Skeletal muscle tissue (tissue), 4 donors: Measurements from ENCODE around the gene NHP2. TPM values are rescaled to one million over a fixed set of nuclear protein-coding genes. Genes with fewer than 3 reads are reported as not detected.
"Not testable (repeated sequence)": the region's sequence is repeated elsewhere in the genome, so short reads cannot be mapped to it uniquely, and the experiment has no call there.

Experiments
- H3K27ac ChIP-seq: one replicate; pipeline ENCODE4 v1.7.0; 2013; ENCODE audit warnings: mild to moderate bottlenecking, low read depth, low read length, inconsistent platforms
- H3K27me3 ChIP-seq, 3 donors: one replicate each; pipeline ENCODE4 v1.7.0; 2013; ENCODE audit warnings: low read length in 3 of 3; ENCODE audit not compliant: control insufficient read depth in 3 of 3, insufficient read depth in 3 of 3
- H3K36me3 ChIP-seq, 3 donors: one replicate each; pipeline ENCODE4 v1.7.0; 2013; ENCODE audit warnings: low read length in 3 of 3; ENCODE audit not compliant: control insufficient read depth in 3 of 3, insufficient read depth in 3 of 3
- H3K4me1 ChIP-seq, 3 donors: one replicate each; pipeline ENCODE4 v1.7.0; 2013; ENCODE audit warnings: low read length in 3 of 3, mild to moderate bottlenecking in 3 of 3; ENCODE audit not compliant: control insufficient read depth in 3 of 3, insufficient read depth in 3 of 3
- H3K4me3 ChIP-seq, 3 donors: one replicate each; pipeline ENCODE4 v1.7.0; 2013; ENCODE audit warnings: low read length in 3 of 3
- H3K9ac ChIP-seq, 3 donors: one replicate each; pipeline ENCODE4 v1.7.0; 2013; ENCODE audit warnings: low read length in 3 of 3, mild to moderate bottlenecking in 3 of 3, moderate library complexity in 2 of 3, low read depth in 1 of 3
- H3K9me3 ChIP-seq, 3 donors: one replicate each; pipeline ENCODE4 v1.7.0; 2013; ENCODE audit warnings: low read length in 3 of 3; ENCODE audit not compliant: control insufficient read depth in 3 of 3
- total RNA-seq: library from RNA; depleted of rRNA; stranded (reverse); fragments of >200 nt; gene quantifications from one replicate; pipeline ENCODE4 v1.2.3, GENCODE V29; 2014
- donor health status: Osteomylitis.

The NHP2 gene
- total RNA-seq, 1 donor from 2014 or later, result 77.8 TPM

DNA sequence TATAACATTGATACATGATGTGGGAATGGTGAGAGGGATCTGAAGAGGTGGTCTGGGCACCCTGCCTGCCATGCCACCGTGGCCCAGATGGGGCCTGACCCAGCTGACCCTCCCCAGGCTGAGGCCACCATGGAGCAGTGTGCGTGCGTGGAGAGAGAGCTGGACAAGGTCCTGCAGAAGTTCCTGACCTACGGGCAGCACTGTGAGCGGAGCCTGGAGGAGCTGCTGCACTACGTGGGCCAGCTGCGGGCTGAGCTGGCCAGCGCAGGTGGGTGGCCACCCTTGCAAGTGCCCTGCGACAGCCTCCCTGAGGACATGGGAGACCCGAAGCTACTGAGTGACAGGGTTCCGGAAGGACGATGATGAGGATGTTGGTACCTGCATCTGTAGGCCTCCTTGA lies 15.7 kb downstream of the NHP2 start:
- Histone ChIP-seq H3K9ac (no peak overlapping the region), H3K4me1 (no peaks in the 10 kb centered on the region), H3K36me3 (peaks cover 23 to 38% (median 34%) of the 10 kb centered on the region in 3 donors), H3K27ac (no peak overlapping the region), H3K27me3 (no peaks in the 10 kb centered on the region), H3K4me3 (no peak overlapping the region), H3K9me3 (no peaks in the 10 kb centered on the region)

DNA sequence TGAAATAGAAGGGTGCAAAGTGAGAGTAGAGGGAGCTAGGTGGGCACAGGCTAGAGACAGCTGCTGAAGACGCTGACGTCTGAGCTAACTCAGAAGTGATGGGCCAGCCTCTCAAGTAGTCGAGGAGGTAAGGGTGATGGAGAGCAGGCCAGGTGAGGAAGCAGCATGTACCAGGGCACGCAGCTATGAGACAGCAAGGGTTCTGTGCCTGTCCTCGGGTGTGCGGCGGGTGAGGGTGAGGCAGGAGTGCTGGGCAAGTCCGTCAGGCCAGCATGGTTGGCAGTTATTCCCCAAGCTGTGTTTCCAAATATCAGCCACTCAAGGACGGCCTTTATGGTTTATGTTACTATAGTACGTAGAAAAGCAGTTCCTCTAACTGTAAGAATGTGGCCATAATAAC lies 16.7 kb downstream of the NHP2 start:
- Histone ChIP-seq H3K36me3 (peaks cover 18 to 31% (median 24%) of the 10 kb centered on the region in 3 donors), H3K4me3 (no peak overlapping the region), H3K9ac (peak overlapping the region in 1 of 3 donors; percentile 10), H3K9me3 (no peaks in the 10 kb centered on the region), H3K27ac (no peak overlapping the region), H3K4me1 (peaks cover under 1 to 5% (median under 1%) of the 10 kb centered on the region in 3 donors), H3K27me3 (no peaks in the 10 kb centered on the region)

DNA sequence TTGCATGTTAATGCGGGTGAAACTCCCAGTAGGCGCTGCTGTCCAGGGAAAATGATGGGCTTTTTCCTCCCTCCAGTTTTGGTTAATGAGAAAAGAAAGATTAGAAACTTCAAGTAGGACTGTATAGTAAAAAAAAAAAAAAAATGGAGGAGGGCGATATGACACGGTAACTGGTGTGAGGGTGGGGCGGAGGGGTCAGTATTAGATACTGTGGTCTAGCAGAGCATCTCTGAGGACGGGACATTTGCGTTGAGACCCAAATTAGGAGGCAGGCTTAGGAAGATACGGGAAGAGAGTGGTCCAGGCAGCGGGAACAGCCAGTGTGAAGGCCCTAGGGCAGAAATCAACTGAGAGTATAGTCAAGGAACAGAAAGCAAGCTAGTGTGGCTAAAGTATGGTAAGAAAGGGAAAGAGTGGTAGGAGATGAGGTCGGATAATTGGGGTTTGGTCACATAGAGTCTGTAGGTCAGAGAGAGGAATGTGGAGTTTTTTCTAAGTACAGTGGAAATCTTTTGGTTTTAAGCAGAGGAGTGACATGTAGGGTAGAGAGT lies 22.2 kb downstream of the NHP2 start:
- no peaks in the 10 kb centered on the region for H3K9me3 ChIP-seq
- peaks cover 7 to 11% (median 8%) of the 10 kb centered on the region in 3 donors for H3K4me1 ChIP-seq
- H3K27ac ChIP-seq, result peak overlapping the region; percentile 87
- H3K4me3 ChIP-seq, result peak overlapping the region; percentile 82 to 86 (median 85)
- peaks cover 8 to 20% (median 18%) of the 10 kb centered on the region in 3 donors for H3K36me3 ChIP-seq
- no peaks in the 10 kb centered on the region for H3K27me3 ChIP-seq
- peak overlapping the region; percentile 87 to 94 (median 91) for H3K9ac ChIP-seq

DNA sequence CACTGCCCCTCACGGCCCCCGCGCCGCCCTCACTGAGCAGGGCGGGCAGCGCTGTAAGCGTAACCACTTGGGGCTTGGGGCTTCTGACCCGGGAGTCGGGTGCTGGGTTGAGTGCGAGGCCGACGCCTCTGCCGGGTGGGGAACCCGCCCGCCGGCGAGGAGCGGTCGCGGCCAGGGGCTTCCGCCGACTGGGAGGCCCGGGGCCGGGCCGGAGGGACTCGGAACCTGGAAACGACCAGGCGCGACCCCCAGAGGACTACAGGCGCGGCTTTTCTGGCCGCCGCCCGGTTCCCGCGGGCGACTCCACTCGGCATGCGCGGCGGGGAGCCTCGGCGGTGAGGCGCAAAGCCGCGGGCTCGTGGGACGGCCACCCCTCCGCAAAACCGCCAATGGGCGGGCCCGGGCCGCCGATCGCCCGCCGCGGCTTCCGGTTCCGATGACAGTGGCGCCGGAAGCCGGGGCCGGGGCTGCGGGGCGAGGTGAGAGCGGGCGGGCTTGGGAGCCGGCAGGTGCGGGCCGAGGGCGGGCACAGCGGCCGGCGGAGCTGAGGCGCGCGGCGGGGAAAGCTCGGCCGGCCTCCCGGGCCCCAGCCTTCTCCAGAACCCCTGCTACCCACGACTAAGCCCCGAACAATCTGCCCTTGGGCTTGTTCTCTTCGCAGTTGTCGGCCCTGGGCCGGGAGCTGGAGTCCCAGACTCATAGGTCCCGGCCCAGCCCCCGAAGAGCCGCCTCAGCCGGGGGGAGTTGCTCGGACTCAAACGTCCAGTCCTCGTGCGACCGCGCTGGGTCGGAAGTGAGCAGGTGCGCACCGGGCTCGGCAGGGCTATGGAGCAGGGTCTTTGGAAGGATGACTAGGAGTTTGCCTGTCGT lies 22.9 kb downstream of the NHP2 start, which contains the start of gene RMND5B:
Gene RMND5B, plus strand, starts transcription at position 439 of the 870 bp plus-strand sequence. CDS start 7,106 bp downstream, outside the sequence.
- H3K4me1 ChIP-seq, result peaks cover 7 to 11% (median 8%) of the 10 kb centered on the region in 3 donors
- peak within 1 kb of the TSS; percentile 87 for H3K27ac ChIP-seq
- H3K27me3 ChIP-seq, result no peaks in the 10 kb centered on the region
- H3K36me3 ChIP-seq, result peaks cover 5 to 16% (median 12%) of the 10 kb centered on the region in 3 donors
- peak within 1 kb of the TSS; percentile 82 to 86 (median 85) for H3K4me3 ChIP-seq
- peak within 1 kb of the TSS; percentile 87 to 94 (median 91) for H3K9ac ChIP-seq
- H3K9me3 ChIP-seq, result no peaks in the 10 kb centered on the region

DNA sequence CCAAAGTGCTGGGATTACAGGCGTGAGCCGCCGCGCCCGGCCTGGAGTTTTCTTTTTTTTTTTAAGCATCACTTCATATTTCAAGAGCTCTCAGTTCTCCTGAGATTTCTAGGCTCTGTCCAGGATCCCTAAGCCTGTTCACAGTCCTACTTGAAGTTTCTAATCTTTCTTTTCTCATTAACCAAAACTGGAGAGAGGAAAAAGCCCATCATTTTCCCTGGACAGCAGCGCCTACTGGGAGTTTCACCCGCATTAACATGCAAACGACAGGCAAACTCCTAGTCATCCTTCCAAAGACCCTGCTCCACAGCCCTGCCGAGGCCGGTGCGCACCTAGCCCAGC lies 23.5 kb downstream of the NHP2 start:
- Histone ChIP-seq H3K4me1 (peaks cover 7 to 14% (median 8%) of the 10 kb centered on the region in 3 donors), H3K9ac (peak overlapping the region; percentile 77 to 94 (median 84)), H3K27ac (peak overlapping the region; percentile 87), H3K4me3 (peak overlapping the region; percentile 67 to 86 (median 85))
- not testable (repeated sequence) for H3K9me3 ChIP-seq, H3K36me3 ChIP-seq, H3K27me3 ChIP-seq

DNA sequence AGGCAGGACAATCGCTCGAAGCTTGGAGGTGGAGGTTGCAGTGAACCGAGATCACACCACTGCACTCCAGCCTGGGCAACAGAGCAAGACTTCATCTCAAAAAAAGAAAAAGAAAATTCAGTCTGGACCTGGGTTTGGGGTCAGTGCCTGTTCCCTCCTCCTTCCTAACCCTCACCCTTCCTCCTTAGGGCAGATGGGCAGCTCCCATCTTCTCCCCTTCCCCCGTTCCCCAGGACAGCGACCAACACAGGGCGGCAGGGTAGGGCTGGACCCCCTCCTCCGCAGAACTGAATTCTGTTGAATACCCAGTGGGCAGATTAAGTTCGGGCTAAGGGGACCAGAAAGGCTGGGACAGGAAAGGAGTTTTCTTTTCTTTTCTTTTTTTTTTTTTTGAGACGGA lies 24.4 kb downstream of the NHP2 start:
- no peak overlapping the region for H3K27ac ChIP-seq
- no peak overlapping the region for H3K9ac ChIP-seq
- no peak overlapping the region for H3K4me3 ChIP-seq
- peaks cover 2 to 5% (median 4%) of the 10 kb centered on the region in 3 donors for H3K36me3 ChIP-seq
- peaks cover 7 to 17% (median 8%) of the 10 kb centered on the region in 3 donors for H3K4me1 ChIP-seq
- no peaks in the 10 kb centered on the region for H3K9me3 ChIP-seq
- no peaks in the 10 kb centered on the region for H3K27me3 ChIP-seq

DNA sequence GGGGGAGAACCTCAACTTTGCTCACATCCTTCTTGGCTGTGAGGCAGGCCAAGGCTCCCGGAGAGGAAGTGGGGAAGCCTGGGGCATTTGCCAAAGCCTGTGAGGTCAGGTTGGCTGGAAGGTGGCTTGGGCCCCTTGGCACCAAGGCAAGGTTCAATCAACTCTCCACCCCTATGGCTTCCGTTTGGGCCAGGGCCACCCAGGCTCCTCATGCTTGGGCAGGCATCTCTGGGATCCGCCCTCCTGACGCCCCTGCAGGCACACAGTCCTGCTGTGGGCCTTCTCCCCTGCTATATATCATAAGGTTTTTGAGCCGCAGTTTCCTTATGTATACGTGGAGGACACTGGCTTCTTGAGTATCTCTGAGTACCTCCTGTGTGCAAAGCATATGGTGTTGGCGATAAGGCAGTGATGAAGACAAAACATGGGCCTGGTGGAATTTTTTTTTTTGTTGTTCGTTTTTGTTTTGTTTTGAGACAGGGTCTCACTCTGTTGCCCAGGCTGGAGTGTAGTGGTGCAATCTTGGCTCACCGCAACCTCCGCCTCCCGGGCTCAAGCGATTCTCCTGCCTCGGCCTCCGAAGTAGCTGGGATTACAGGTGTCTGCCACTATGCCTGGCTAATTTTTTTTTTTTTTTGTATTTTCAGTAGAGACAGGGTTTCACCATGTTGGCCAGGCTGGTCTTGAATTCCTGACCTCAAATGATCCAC lies 26.2 kb downstream of the NHP2 start:
- not testable (repeated sequence) for H3K27me3 ChIP-seq, H3K9ac ChIP-seq, H3K27ac ChIP-seq, H3K36me3 ChIP-seq, H3K4me3 ChIP-seq, H3K9me3 ChIP-seq
- peaks cover 16 to 33% (median 26%) of the 10 kb centered on the region in 3 donors for H3K4me1 ChIP-seq

DNA sequence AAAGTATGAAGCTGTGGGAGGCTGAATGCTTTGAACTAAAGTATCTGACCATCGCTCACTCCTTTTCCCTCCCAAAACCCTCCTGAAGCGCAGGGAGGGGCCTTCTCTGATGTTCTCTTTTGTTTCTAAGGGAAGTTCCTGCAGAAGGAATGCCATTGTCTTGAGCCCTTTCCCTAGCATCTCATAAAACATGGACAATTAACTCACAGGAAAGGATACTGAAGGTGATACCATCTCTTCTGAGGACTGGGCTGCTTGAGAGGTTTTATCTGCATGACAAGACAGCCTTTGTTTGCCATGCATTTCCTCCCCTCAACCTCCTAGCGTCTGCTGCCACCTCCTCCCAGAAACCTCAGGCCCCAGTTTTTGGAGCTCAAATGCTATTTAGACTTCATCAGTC lies 27.1 kb downstream of the NHP2 start:
- Histone ChIP-seq H3K9me3 (no peaks in the 10 kb centered on the region), H3K27ac (no peak overlapping the region), H3K4me1 (peaks cover 20 to 33% (median 30%) of the 10 kb centered on the region in 3 donors), H3K9ac (no peak overlapping the region), H3K36me3 (peaks cover 0 to 3% (median 0%) of the 10 kb centered on the region in 3 donors), H3K4me3 (no peak overlapping the region), H3K27me3 (no peaks in the 10 kb centered on the region)

DNA sequence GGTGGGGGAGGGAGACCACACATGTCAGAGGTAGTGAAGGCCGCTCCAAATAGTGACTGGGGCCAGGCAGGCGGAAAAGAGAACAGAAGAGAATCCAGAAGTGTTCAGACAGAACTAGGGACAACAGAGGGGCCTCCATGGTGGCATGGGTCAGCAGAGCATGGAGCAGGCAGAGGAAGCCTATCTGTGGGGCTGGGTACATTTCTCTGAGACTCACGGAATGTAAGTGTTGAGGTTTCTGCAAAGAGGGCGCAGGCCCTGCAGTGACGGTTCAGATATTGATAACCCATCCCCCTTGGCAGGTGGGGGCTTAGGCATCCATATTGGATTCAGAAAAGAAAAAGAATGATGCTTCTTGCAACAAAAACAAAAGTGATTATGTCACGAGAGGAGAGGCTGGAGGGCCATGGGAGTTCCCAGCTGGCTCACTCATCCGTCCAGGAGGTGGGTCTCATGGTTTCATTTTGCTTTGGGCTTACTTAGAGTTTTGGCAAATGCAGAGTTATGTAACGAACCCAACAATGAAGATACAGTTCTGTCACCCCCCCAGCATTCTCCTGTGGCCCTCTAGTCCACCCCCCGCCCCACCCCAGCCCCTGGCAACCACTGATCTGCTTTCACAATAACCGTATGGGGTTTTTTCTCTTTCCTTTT lies 28.3 kb downstream of the NHP2 start:
- Histone ChIP-seq H3K36me3 (peaks cover 0 to 3% (median 0%) of the 10 kb centered on the region in 3 donors), H3K27me3 (no peaks in the 10 kb centered on the region), H3K9me3 (no peaks in the 10 kb centered on the region), H3K4me1 (peaks cover 28 to 42% (median 39%) of the 10 kb centered on the region in 3 donors), H3K27ac (no peak overlapping the region), H3K9ac (no peak overlapping the region), H3K4me3 (no peak overlapping the region)
